GM19193 (cell line): ENCODE results near the gene ASTN1.

Experiments
- POLR2A ChIP-seq: IDR thresholded peaks from 4 replicates; pipeline ENCODE4 v1.6.1; 2011; ENCODE audit not compliant: insufficient read depth, insufficient read length; ENCODE audit errors: extremely low read depth

Gene ASTN1

GRCh38 chr1:177088966-177089365 lies 75.5 kb downstream of the ASTN1 start:
- TF ChIP-seq POLR2A: no peak

GRCh38 chr1:177082855-177083693 lies 81.4 kb downstream of the ASTN1 start:
- TF ChIP-seq POLR2A: no peak

GRCh38 chr1:177080564-177080963 lies 83.9 kb downstream of the ASTN1 start:
- no peak for TF ChIP-seq POLR2A

- TF ChIP-seq POLR2A: no peak
These were observed 86.6 kb downstream of the ASTN1 start for GRCh38 chr1:177077734-177078499.

GRCh38 chr1:177077006-177077405 lies 87.5 kb downstream of the ASTN1 start:
- TF ChIP-seq POLR2A: no peak

GRCh38 chr1:177069490-177069889 lies 95.0 kb downstream of the ASTN1 start:
- TF ChIP-seq POLR2A: no peak

GRCh38 chr1:177067752-177068410 lies 96.6 kb downstream of the ASTN1 start:
- no peak for TF ChIP-seq POLR2A

- no peak for TF ChIP-seq POLR2A
These were observed 99.1 kb downstream of the ASTN1 start for GRCh38 chr1:177065430-177065829.

- no peak for TF ChIP-seq POLR2A
These were observed 100.9 kb downstream of the ASTN1 start for GRCh38 chr1:177063648-177064047.

GRCh38 chr1:177054542-177054941 lies 110.0 kb downstream of the ASTN1 start:
- TF ChIP-seq POLR2A: no peak

- TF ChIP-seq POLR2A: no peak
These were observed 110.9 kb downstream of the ASTN1 start for GRCh38 chr1:177053648-177054047.

- no peak for TF ChIP-seq POLR2A
These were observed 116.0 kb downstream of the ASTN1 start for GRCh38 chr1:177048314-177049069.

- no peak for TF ChIP-seq POLR2A
These were observed 119.4 kb downstream of the ASTN1 start for GRCh38 chr1:177045151-177045550.

GRCh38 chr1:177044390-177044789 lies 120.1 kb downstream of the ASTN1 start:
- no peak for TF ChIP-seq POLR2A

GRCh38 chr1:177043597-177043996 lies 120.9 kb downstream of the ASTN1 start:
- no peak for TF ChIP-seq POLR2A
